DOHH2 (cell line): ENCODE results near the gene MACC1.

Source experiments
- H3F3A ChIP-seq: fragments of 200-600 bp; sonication (generic), shearing (Covaris generic); 2 replicates; pipeline ENCODE4 v1.6.0; 2016; ENCODE audit warnings: antibody characterized with exemption, mild to moderate bottlenecking; ENCODE audit not compliant: control insufficient read depth, insufficient read depth
- H3K27ac ChIP-seq: fragments of 200-600 bp; sonication (generic); 2 replicates; pipeline ENCODE4 v1.5.1; 2014; ENCODE audit warnings: low read depth, mild to moderate bottlenecking, low read length, moderate library complexity
- H3K27me3 ChIP-seq: fragments of 200-600 bp; sonication (generic); 2 replicates; pipeline ENCODE4 v1.6.1; 2014; ENCODE audit warnings: mild to moderate bottlenecking, low read length, mixed read lengths; ENCODE audit not compliant: control insufficient read depth
- H3K36me3 ChIP-seq: fragments of 200-600 bp; sonication (generic); 2 replicates; pipeline ENCODE4 v1.6.1; 2014; ENCODE audit warnings: mild to moderate bottlenecking, low read length, moderate library complexity, mixed read lengths; ENCODE audit not compliant: control insufficient read depth
- H3K4me1 ChIP-seq: fragments of 200-600 bp; sonication (generic); 2 replicates; pipeline ENCODE4 v1.6.1; 2014; ENCODE audit warnings: mild to moderate bottlenecking, low read length, mixed read lengths; ENCODE audit not compliant: control insufficient read depth
- H3K4me2 ChIP-seq: fragments of 200-600 bp; sonication (generic); 2 replicates; pipeline ENCODE4 v1.6.0; 2014; ENCODE audit warnings: mild to moderate bottlenecking, low read length, moderate library complexity
- H3K4me3 ChIP-seq: fragments of 200-600 bp; sonication (generic); 2 replicates; pipeline ENCODE4 v1.5.1; 2014; ENCODE audit warnings: mild to moderate bottlenecking, low read length, mixed read lengths
- H3K79me2 ChIP-seq: fragments of 200-600 bp; sonication (generic); 2 replicates; pipeline ENCODE4 v1.6.1; 2014; ENCODE audit warnings: mild to moderate bottlenecking, low read length, mixed read lengths; ENCODE audit not compliant: control insufficient read depth
- H3K9me2 ChIP-seq: fragments of 200-600 bp; sonication (generic); replicated peaks from 2 replicates; pipeline ENCODE4 v1.6.1; 2014; ENCODE audit warnings: mild to moderate bottlenecking, low read length, mixed read lengths; ENCODE audit not compliant: control insufficient read depth
- H3K9me3 ChIP-seq: fragments of 200-600 bp; sonication (generic); 2 replicates; pipeline ENCODE4 v1.6.1; 2014; ENCODE audit warnings: antibody characterized with exemption, low read length, mixed read lengths; ENCODE audit not compliant: control insufficient read depth, insufficient read depth
- H4K20me1 ChIP-seq: fragments of 200-600 bp; sonication (generic); 2 replicates; pipeline ENCODE4 v1.6.0; 2014; ENCODE audit warnings: low read depth, mild to moderate bottlenecking, antibody characterized with exemption, low read length, moderate library complexity; ENCODE audit not compliant: control insufficient read depth, insufficient read depth
- CTCF ChIP-seq: fragments of 200-600 bp; sonication (generic); IDR thresholded peaks from one replicate; pipeline ENCODE4 v1.5.1; 2014; ENCODE audit warnings: antibody characterized with exemption, mild to moderate bottlenecking, low read depth, low read length; ENCODE audit not compliant: poor library complexity, severe bottlenecking
- EZH2phosphoT487 ChIP-seq: fragments of 200-600 bp; sonication (generic); IDR thresholded peaks from 2 replicates; pipeline ENCODE4 v1.6.1; 2017; ENCODE audit warnings: borderline replicate concordance, mild to moderate bottlenecking, antibody characterized with exemption, low read length, moderate library complexity, mixed read lengths

The MACC1 gene

DNA sequence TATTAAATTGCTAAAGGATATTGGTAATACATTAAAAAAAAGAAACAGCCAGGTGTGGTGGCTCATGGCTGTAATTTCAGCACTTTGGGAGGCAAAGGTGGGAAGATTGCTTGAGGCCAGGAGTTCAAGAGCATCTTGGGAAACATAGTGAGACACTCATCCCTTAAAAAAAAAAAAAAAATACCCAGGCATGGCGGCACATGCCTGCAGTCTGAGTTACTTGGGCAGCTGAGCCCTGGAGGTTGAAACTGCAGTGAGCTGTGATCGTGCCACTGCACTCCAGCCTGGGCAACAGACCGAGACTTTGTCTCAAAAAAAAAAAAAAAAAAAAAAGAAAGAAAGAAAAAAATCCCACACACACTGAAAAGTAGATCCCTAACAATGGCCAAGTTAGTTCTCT, 59.7 kb downstream of the MACC1 start:
- Histone ChIP-seq H3K4me1 (no peaks in the 10 kb centered on the region), H3K9me2 (no peaks in the 10 kb centered on the region), H4K20me1 (no peaks in the 10 kb centered on the region), H3K4me3 (no peak overlapping the region), H3K4me2 (no peak overlapping the region), H3K36me3 (peaks cover 12% of the 10 kb centered on the region; the same call in 1 of the 2 replicates), H3K27ac (no peak overlapping the region), H3K27me3 (no peaks in the 10 kb centered on the region), H3K79me2 (no peaks in the 10 kb centered on the region), H3F3A (no peaks in the 10 kb centered on the region), H3K9me3 (no peaks in the 10 kb centered on the region)
- TF ChIP-seq EZH2phosphoT487 (no peak), CTCF (no peak)

- Histone ChIP-seq H3K9me2 (no peaks in the 10 kb centered on the region), H3K36me3 (peaks cover 10% of the 10 kb centered on the region; the same call in 1 of the 2 replicates), H3K27ac (no peak overlapping the region), H3K4me3 (no peak overlapping the region), H3K27me3 (no peaks in the 10 kb centered on the region), H3K4me2 (no peak overlapping the region), H4K20me1 (no peaks in the 10 kb centered on the region), H3K4me1 (no peaks in the 10 kb centered on the region), H3K9me3 (no peaks in the 10 kb centered on the region), H3F3A (no peaks in the 10 kb centered on the region), H3K79me2 (no peaks in the 10 kb centered on the region)
- TF ChIP-seq CTCF (no peak), EZH2phosphoT487 (no peak)
Observed at GRCh38 chr7:20153999-20154398, 63.2 kb downstream of the MACC1 start.

- no peaks in the 10 kb centered on the region for H3K79me2 ChIP-seq
- H3F3A ChIP-seq, result no peaks in the 10 kb centered on the region
- no peak overlapping the region for H3K4me2 ChIP-seq
- no peaks in the 10 kb centered on the region for H3K4me1 ChIP-seq
- H3K27ac ChIP-seq, result no peak overlapping the region
- H3K27me3 ChIP-seq, result no peaks in the 10 kb centered on the region
- no peaks in the 10 kb centered on the region for H3K9me3 ChIP-seq
- no peaks in the 10 kb centered on the region for H4K20me1 ChIP-seq
- no peak overlapping the region for H3K4me3 ChIP-seq
- no peak for TF ChIP-seq EZH2phosphoT487
- no peak for TF ChIP-seq CTCF
- H3K36me3 ChIP-seq, result peaks cover 10% of the 10 kb centered on the region; the same call in 1 of the 2 replicates
- no peaks in the 10 kb centered on the region for H3K9me2 ChIP-seq
Observed at GRCh38 chr7:20153567-20153966, 63.6 kb downstream of the MACC1 start.
